Measurements from ENCODE around the gene PCMT1. TPM values are rescaled to one million over a fixed set of nuclear protein-coding genes. Genes with fewer than 3 reads are reported as not detected.
"Not testable (repeated sequence)": the region's sequence is repeated elsewhere in the genome, so short reads cannot be mapped to it uniquely, and the experiment has no call there.

The PCMT1 gene
- total RNA-seq, 1 donor from 2014 or later: 63.7 TPM

DNA sequence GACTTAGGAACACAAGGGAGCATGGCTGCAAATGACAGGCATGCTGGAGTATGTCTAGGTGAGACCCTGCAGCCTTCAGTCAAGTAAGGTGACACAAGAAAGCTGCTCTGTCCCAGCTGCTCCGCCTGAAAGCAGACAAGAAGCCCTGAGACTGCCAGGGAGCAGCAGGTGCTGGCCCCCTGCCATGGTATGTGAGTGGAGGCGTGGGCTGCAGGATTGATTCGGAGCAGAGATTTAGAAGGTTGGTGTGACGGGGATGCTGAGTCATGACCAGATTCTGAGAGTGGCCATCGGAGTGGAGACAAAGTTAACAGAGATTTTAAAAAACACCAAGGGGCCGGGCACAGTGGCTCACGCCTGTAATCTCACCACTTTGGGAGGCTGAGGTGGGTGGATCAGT is 96.8 kb downstream of the PCMT1 start:
- peaks cover 15% of the 10 kb centered on the region for H3K4me1 ChIP-seq
- no peak overlapping the region for H3K4me3 ChIP-seq
- H3K27ac ChIP-seq: no peak overlapping the region
- no peak for TF ChIP-seq CTCF (IDR thresholded peaks at IDR 0.05)
- H3K36me3 ChIP-seq: peaks cover under 1% of the 10 kb centered on the region
- DNase-seq: peak; percentile 77
- no peaks in the 10 kb centered on the region for H3K27me3 ChIP-seq (ENCODE audit: low read depth)
- ATAC-seq: peak; percentile 59 to 87
- no peaks in the 10 kb centered on the region for H3K9me3 ChIP-seq
- intact Hi-C loops (cut with DNase I): no loop called here

DNA sequence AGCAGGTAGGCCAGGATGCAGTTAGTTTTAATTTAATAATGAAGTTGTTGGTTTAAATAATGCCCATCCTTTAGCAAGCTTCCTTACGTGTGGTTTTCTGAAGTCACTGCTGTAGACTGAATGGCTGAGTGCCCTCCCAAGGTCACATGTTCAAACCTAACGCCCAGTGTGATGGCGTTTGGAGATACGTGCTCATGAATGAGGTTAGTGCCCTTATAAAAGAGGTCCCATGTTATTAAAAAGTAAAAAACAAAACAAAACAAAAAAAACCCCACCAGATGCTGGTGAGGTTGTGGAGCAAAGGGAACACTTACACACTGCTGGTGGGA is 98.4 kb downstream of the PCMT1 start:
- Histone ChIP-seq H3K27ac (no peak overlapping the region), H3K36me3 (no peaks in the 10 kb centered on the region), H3K27me3 (ENCODE audit: low read depth) (no peaks in the 10 kb centered on the region), H3K9me3 (no peaks in the 10 kb centered on the region), H3K4me1 (peaks cover 31% of the 10 kb centered on the region), H3K4me3 (no peak overlapping the region)
- DNase-seq (no peak), ATAC-seq (no peak)
- no peak for TF ChIP-seq CTCF (IDR thresholded peaks at IDR 0.05)
- intact Hi-C loops (cut with DNase I): no loop called here

- H3K4me3 ChIP-seq; ATAC-seq; H3K27ac ChIP-seq; DNase-seq; H3K27me3 ChIP-seq (ENCODE audit: low read depth); intact Hi-C loops (cut with DNase I); H3K9me3 ChIP-seq; H3K36me3 ChIP-seq: not testable (repeated sequence)
- peaks cover 35% of the 10 kb centered on the region for H3K4me1 ChIP-seq
Measured at GRCh38 chr6:149848343-149848742, 98.8 kb downstream of the PCMT1 start.

GRCh38 chr6:149851461-149852110 is 102.0 kb downstream of the PCMT1 start:
- H3K27ac ChIP-seq: peak overlapping the region; percentile 14
- H3K4me1 ChIP-seq: peaks cover 46% of the 10 kb centered on the region
- no peaks in the 10 kb centered on the region for H3K9me3 ChIP-seq
- no peaks in the 10 kb centered on the region for H3K36me3 ChIP-seq
- ATAC-seq: no peak
- intact Hi-C loops (cut with DNase I): no loop called here
- no peaks in the 10 kb centered on the region for H3K27me3 ChIP-seq (ENCODE audit: low read depth)
- TF ChIP-seq CTCF (IDR thresholded peaks at IDR 0.05): no peak
- DNase-seq: no peak
- H3K4me3 ChIP-seq: no peak overlapping the region

DNA sequence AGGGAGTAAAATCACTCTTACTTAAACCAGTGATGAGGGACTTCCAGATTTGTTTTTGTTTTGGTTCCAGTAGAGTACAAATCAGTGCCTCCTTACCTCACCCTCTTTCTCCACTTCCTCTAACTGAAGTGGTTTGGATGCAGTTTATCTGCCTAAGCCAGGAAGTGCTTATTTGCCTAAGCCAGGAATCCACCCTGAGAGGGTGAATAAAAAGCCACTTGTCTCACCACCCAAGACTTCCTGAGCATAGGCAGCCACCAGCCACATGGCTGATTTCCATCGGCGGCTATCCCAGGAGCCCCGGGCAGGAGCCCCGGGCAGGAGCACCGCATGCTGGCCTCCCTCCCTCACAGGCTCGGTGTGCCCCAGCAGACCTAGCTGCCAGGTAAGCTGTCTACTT is 102.6 kb downstream of the PCMT1 start:
- ATAC-seq: peak; percentile 90

More for the DNA sequence above, 102.6 kb downstream of the PCMT1 start:
- no peaks in the 10 kb centered on the region for H3K36me3 ChIP-seq
- peak; percentile 69 for DNase-seq
- no peak overlapping the region for H3K4me3 ChIP-seq
- no peaks in the 10 kb centered on the region for H3K27me3 ChIP-seq (ENCODE audit: low read depth)
- no peaks in the 10 kb centered on the region for H3K9me3 ChIP-seq
- H3K27ac ChIP-seq: peak overlapping the region; percentile 14
- intact Hi-C loops (cut with DNase I): no loop called here
- H3K4me1 ChIP-seq: peaks cover 40% of the 10 kb centered on the region
- TF ChIP-seq CTCF (IDR thresholded peaks at IDR 0.05): no peak
